K562 (cell line): ENCODE results near the gene NUP210. TPM values are rescaled to one million over a fixed set of nuclear protein-coding genes. Genes with fewer than 3 reads are reported as not detected.

Experiments used
- ATAC-seq: fragments of 200-7000 bp; cut with Tn5 transposase; 3 replicates; pipeline ENCODE4 v1.9.1; 2020; ENCODE audit warnings: moderate library complexity
- BruUV-seq: library from RNA; stranded (reverse); fragments of 400-500 nt; replicated peaks from 2 replicates; lab custom pipeline; 2021; lab: Mats Ljungman, UMichigan
- CTCF ChIA-PET: fragments of 300-600 bp; formaldehyde crosslinking; extraction: SDS; loops from one replicate; lab custom pipeline; 2021; ENCODE audit warnings: low intra/inter-chr PET ratio; lab: Yijun Ruan, JAX
- POLR2A ChIA-PET: fragments of 300-600, 350-650 bp; sonication (Branson Sonifier 250); formaldehyde crosslinking; extraction: SDS; loops from one replicate; lab custom pipeline; 2021; ENCODE audit warnings: antibody characterized with exemption, inconsistent platforms; lab: Yijun Ruan, JAX
- DNase-seq, 4 experiments: peaks; one replicate each; pipeline versions ENCODE4 v3.0.0 to v3.0.0-alpha.2; 2011 to 2018; ENCODE audit warnings: low spot score in 3 of 4, mixed read lengths in 3 of 4; ENCODE audit errors: extremely low read depth in 1 of 4
- FAIRE-seq: peaks from 2 replicates; lab custom pipeline; 2011; peaks lifted over from hg19 to GRCh38; lab: Jason Lieb, UNC
- H2AFZ ChIP-seq: 2 replicates; pipeline ENCODE4 v1.6.0; 2011; ENCODE audit warnings: low read depth, low read length, control low read depth, inconsistent platforms
- H3K27ac ChIP-seq: fragments of 200-600 bp; 3 replicates; pipeline ENCODE4 v1.8.0; 2011; ENCODE audit warnings: low read depth, mild to moderate bottlenecking, control low read depth, inconsistent platforms, low read length, moderate library complexity, mixed read lengths; ENCODE audit errors: extremely low read depth
- H3K27me3 ChIP-seq, 2 experiments: fragments of 300-600 bp in 1 of 2; 2 replicates in 1 of 2; 3 replicates in 1 of 2; pipeline versions ENCODE4 v1.6.0 to v1.8.0; 2011; ENCODE audit warnings: inconsistent platforms in 2 of 2, low read length in 2 of 2, mild to moderate bottlenecking in 1 of 2, mixed read lengths in 1 of 2, moderate library complexity in 1 of 2; ENCODE audit not compliant: control insufficient read depth in 2 of 2, insufficient read depth in 2 of 2
- H3K36me3 ChIP-seq: fragments of 300-600 bp; 3 replicates; pipeline ENCODE4 v1.8.0; 2011; ENCODE audit warnings: mild to moderate bottlenecking, low read length, inconsistent platforms; ENCODE audit not compliant: control insufficient read depth, insufficient read depth
- H3K4me1 ChIP-seq, 2 experiments: fragments of 200-600 bp in 1 of 2; replicated peaks in 1 of 2; 2 replicates in 1 of 2; 3 replicates in 1 of 2; pipeline versions ENCODE4 v1.5.1 to v1.8.0; 2011; ENCODE audit warnings: inconsistent platforms in 2 of 2, low read length in 2 of 2, mild to moderate bottlenecking in 1 of 2, mixed read lengths in 1 of 2, moderate library complexity in 1 of 2; ENCODE audit not compliant: control insufficient read depth in 2 of 2, insufficient read depth in 2 of 2
- H3K4me2 ChIP-seq: 2 replicates; pipeline ENCODE4 v1.6.1; 2011; ENCODE audit warnings: low read length, control low read depth, inconsistent platforms, mixed read lengths; ENCODE audit not compliant: insufficient read depth
- H3K4me3 ChIP-seq: fragments of 200-600 bp; sonication (generic), shearing (Covaris generic); 2 replicates; pipeline ENCODE4 v1.5.1; 2016; ENCODE audit warnings: control low read depth, inconsistent platforms
- H3K79me2 ChIP-seq: fragments of 200-600 bp; 3 replicates; pipeline ENCODE4 v1.8.0; 2011; ENCODE audit warnings: low read length, inconsistent platforms; ENCODE audit not compliant: control insufficient read depth, insufficient read depth
- H3K9ac ChIP-seq, 2 experiments: 2 replicates each; pipeline versions ENCODE4 v1.6.0 to v1.6.1; 2011; ENCODE audit warnings: low read depth in 2 of 2, low read length in 2 of 2, control low read depth in 1 of 2, inconsistent platforms in 1 of 2, mild to moderate bottlenecking in 1 of 2, mixed read lengths in 1 of 2; ENCODE audit not compliant: insufficient read depth in 1 of 2
- H3K9me1 ChIP-seq: one replicate; pipeline ENCODE4 v1.6.0; 2011; ENCODE audit warnings: inconsistent platforms, mild to moderate bottlenecking, low read length, moderate library complexity; ENCODE audit not compliant: control insufficient read depth, insufficient read depth
- H3K9me3 ChIP-seq: replicated peaks from 2 replicates; pipeline ENCODE4 v1.5.1; 2011; ENCODE audit warnings: low read depth, low read length, inconsistent platforms; ENCODE audit not compliant: control insufficient read depth, insufficient read depth
- H4K20me1 ChIP-seq: replicated peaks from 2 replicates; pipeline ENCODE4 v1.6.1; 2011; ENCODE audit warnings: low read length, inconsistent platforms, mixed read lengths; ENCODE audit not compliant: control insufficient read depth, insufficient read depth
- FUS ChIP-seq: fragments of 200-400 bp; formaldehyde crosslinking; optimal IDR thresholded peaks from 2 replicates; pipeline ENCODE3; 2017; ENCODE audit warnings: low read depth, low read length
- POLR2G ChIP-seq: fragments of 200-400 bp; formaldehyde crosslinking; IDR thresholded peaks from 2 replicates; pipeline ENCODE4 v1.6.1; 2017; ENCODE audit warnings: low read depth, mild to moderate bottlenecking, antibody characterized with exemption, low read length, moderate library complexity
- USF1 ChIP-seq: sonication (generic); formaldehyde crosslinking; IDR thresholded peaks from 2 replicates; pipeline ENCODE4 v1.9.0; 2022; ENCODE audit warnings: mild to moderate bottlenecking, missing genetic modification reagents
- WGBS: fragments of 100-300 bp; shearing (Covaris generic); methylation state at CpG from one replicate; pipeline ENCODE4 v1.1.6; 2016; ENCODE audit warnings: low coverage, mixed read lengths; ENCODE audit not compliant: insufficient coverage; ENCODE audit errors: missing lambda C conversion rate; 5-methylcytosine and 5-hydroxymethylcytosine counted together
- in situ Hi-C: fragments of 300-500 bp; cut with MboI; formaldehyde crosslinking; loops from 4 replicates; pipeline ENCODE4 v1.15.0; 2018; ENCODE audit warnings: inconsistent platforms, mixed read lengths
- intact Hi-C: fragments of 100-400 bp; cut with micrococcal nuclease; formaldehyde crosslinking; loops from 2 replicates; pipeline ENCODE4 v1.14.2; 2022
- polyA plus RNA-seq, 8 experiments: library from polyadenylated mRNA; depleted of rRNA in 4 of 8; stranded (reverse) in 5 of 8; unstranded in 3 of 8; fragments of >200 nt; fragmentation: Nextera tagmentation in 2 of 8; fragmentation: Illumina TruSeq in 1 of 8; extraction: Ambion mirVana in 2 of 8; extraction: Trizol in 1 of 8; gene quantifications; 2 replicates each; pipeline versions ENCODE4 v1.2.1 to v1.2.3, GENCODE V29; 2011 to 2014; ENCODE audit warnings: inconsistent platforms in 1 of 8, missing spikeins in 1 of 8
- total RNA-seq, 7 experiments: library from RNA; depleted of rRNA in 6 of 7; stranded (reverse); fragments of >200 nt in 6 of 7; fragmentation: Illumina TruSeq in 2 of 7; extraction: Trizol in 2 of 7; gene quantifications; 2 replicates each; pipeline versions ENCODE4 v1.2.1 to v1.2.3, GENCODE V29; 2011 to 2021; ENCODE audit warnings: low replicate concordance in 1 of 7

NUP210 gene
- total and polyA plus RNA-seq, 9 of the 15 experiments (the other 6 are each of a cell fraction or from before 2014, with no cell fraction given): 1.2 to 138 (median 44.0) TPM

- H3K9me1 ChIP-seq: peaks cover 9% of the 10 kb centered on the region
- no peak for ATAC-seq
- DNase-seq: peak in 1 of 4 experiments; percentile 5
- H2AFZ ChIP-seq: no peak overlapping the region
- H3K79me2 ChIP-seq: peaks cover 86% of the 10 kb centered on the region
- H3K9me3 ChIP-seq: no peaks in the 10 kb centered on the region
- H4K20me1 ChIP-seq: peaks cover 17% of the 10 kb centered on the region; the same call in 1 of the 2 replicates
- H3K27me3 ChIP-seq: no peaks in the 10 kb centered on the region
- CTCF ChIA-PET: no interaction called here
- H3K4me1 ChIP-seq: peaks cover 26 to 52% of the 10 kb centered on the region in 2 experiments; a peak in 4 of 5 replicates
- peaks cover 53% of the 10 kb centered on the region for H3K36me3 ChIP-seq
- intact Hi-C loops: no loop called here
- in situ Hi-C loops: no loop called here
- WGBS: 93% methylated on average over 15 of the region's 15 CpGs
- no TSS peak for BruUV-seq
- TF ChIP-seq FUS (no peak), POLR2G (peak; percentile 55), USF1 (CRISPR knock-in tag) (0 out of 2 replicates have a peak, but pooled peaks have one; percentile 5)
- POLR2A ChIA-PET: interaction anchor here (0.8 to 3.1 kb wide), 5 partner anchors 9 to 36 kb away, joined by 3 to 29 read pairs (median 3); no protein-coding TSS in a partner anchor
- FAIRE-seq: no peak
- no peak overlapping the region for H3K4me3 ChIP-seq
- H3K27ac ChIP-seq: no peak overlapping the region; the same call in 2 of the 3 replicates
- peak overlapping the region; percentile 2; the same call in 1 of the 2 replicates for H3K4me2 ChIP-seq
- H3K9ac ChIP-seq: peak overlapping the region in 1 of 2 experiments; percentile 28; a peak in 2 of 4 replicates
These were observed 4.7 kb downstream of the NUP210 start for GRCh38 chr3:13415236-13415986.
